DMS53 (cell line): ENCODE data around the gene ERBB4.
A peak's percentile ranks its signal among the peaks of the same experiment; 100 is the strongest.

Experiments
- DNase-seq: peaks from one replicate; lab custom pipeline; 2025; lab: John Stamatoyannopoulos, UW

The ERBB4 gene

GRCh38 chr2:212538305-212539071 is at the start of gene ERBB4:
ERBB4 (minus strand) TSS chr2:212538802; CDS start chr2:212538530, 272 bp downstream.
- peak; percentile 48 for DNase-seq

GRCh38 chr2:212580117-212580516 is 41.5 kb upstream of the ERBB4 start:
- no peak for DNase-seq

- DNase-seq, result no peak
These were observed 17.7 kb upstream of the ERBB4 start for GRCh38 chr2:212556296-212556695.

GRCh38 chr2:212554233-212554632 is 15.6 kb upstream of the ERBB4 start:
- DNase-seq, result no peak

GRCh38 chr2:212549941-212550340 is 11.3 kb upstream of the ERBB4 start:
- DNase-seq, result peak; percentile 78

- DNase-seq, result peak; percentile 70
These were observed 10.9 kb upstream of the ERBB4 start for GRCh38 chr2:212549463-212549862.

GRCh38 chr2:212548455-212548819 is 9.8 kb upstream of the ERBB4 start:
- peak; percentile 54 for DNase-seq

GRCh38 chr2:212547716-212548454 is 9.3 kb upstream of the ERBB4 start:
- peak; percentile 16 for DNase-seq

- DNase-seq, result no peak
These were observed 8.1 kb upstream of the ERBB4 start for GRCh38 chr2:212546669-212547068.

- DNase-seq, result no peak
These were observed 1.7 kb upstream of the ERBB4 start for GRCh38 chr2:212540341-212540740.

GRCh38 chr2:212539072-212539880 is 674 bp upstream of the ERBB4 start:
- DNase-seq, result peak; percentile 58

GRCh38 chr2:212537726-212538304 is 787 bp downstream of the ERBB4 start:
- peak; percentile 58 for DNase-seq

GRCh38 chr2:212536817-212537725 is 1.5 kb downstream of the ERBB4 start:
- DNase-seq, result peak; percentile 58

- peak; percentile 34 for DNase-seq
These were observed 2.4 kb downstream of the ERBB4 start for GRCh38 chr2:212535996-212536816.

GRCh38 chr2:212534336-212534735 is 4.3 kb downstream of the ERBB4 start:
- DNase-seq, result no peak

GRCh38 chr2:212532585-212532984 is 6.0 kb downstream of the ERBB4 start:
- no peak for DNase-seq

- no peak for DNase-seq
These were observed 6.5 kb downstream of the ERBB4 start for GRCh38 chr2:212532087-212532486.

- no peak for DNase-seq
These were observed 7.1 kb downstream of the ERBB4 start for GRCh38 chr2:212531499-212531898.

GRCh38 chr2:212530991-212531390 is 7.6 kb downstream of the ERBB4 start:
- DNase-seq, result no peak

- DNase-seq, result no peak
These were observed 8.2 kb downstream of the ERBB4 start for GRCh38 chr2:212530373-212530772.
